ENCODE measurements around the gene COG5. TPM values are rescaled to one million over a fixed set of nuclear protein-coding genes. Genes with fewer than 3 reads are reported as not detected.

The COG5 gene
- total RNA-seq, 1 donor from 2014 or later, result 63.4 TPM

DNA sequence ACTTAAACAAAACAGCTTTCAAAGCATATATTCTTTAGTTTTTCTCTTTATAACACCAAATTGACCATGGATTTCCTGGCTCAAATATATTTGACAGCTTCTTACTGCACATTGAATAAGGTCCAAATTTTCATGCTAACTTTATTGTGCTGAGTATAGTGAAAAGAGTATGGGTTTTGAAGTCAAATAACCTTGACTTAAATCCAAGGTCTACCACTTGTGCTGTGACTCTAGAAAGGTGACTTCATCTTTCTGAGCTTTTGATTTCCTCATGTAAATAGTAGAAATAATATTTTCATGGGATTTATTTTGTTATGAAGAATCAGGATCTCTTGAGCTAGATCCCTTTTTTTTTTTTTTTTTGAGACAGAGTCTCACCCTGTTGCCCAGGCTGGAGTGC, 233.2 kb downstream of the COG5 start:
- no peak for DNase-seq (ENCODE audit: low spot score)

- no peak for DNase-seq (ENCODE audit: low spot score)
These were observed 235.6 kb downstream of the COG5 start for GRCh38 chr7:107327986-107328569.

GRCh38 chr7:107326061-107326460, 237.7 kb downstream of the COG5 start:
- DNase-seq (ENCODE audit: low spot score), result no peak

DNA sequence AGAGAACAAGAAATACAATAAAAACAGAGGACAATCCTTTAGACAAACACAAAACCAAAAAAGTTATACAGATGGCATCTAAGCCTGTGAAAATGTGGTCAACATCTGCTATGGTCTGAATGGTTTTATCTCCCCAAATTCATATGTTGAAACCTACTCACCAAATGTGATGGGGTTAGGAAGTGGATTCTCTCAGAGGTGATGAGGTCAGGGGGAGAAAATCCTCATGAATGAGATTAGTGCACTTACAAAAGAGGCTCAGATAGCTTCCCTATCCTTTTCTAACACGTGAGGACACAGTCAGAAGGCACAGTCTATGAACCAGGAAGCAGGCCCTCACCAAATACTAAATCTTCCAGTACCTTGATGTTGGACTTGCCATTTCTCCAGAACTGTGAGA, 241.7 kb downstream of the COG5 start:
- no peak for DNase-seq (ENCODE audit: low spot score)

DNA sequence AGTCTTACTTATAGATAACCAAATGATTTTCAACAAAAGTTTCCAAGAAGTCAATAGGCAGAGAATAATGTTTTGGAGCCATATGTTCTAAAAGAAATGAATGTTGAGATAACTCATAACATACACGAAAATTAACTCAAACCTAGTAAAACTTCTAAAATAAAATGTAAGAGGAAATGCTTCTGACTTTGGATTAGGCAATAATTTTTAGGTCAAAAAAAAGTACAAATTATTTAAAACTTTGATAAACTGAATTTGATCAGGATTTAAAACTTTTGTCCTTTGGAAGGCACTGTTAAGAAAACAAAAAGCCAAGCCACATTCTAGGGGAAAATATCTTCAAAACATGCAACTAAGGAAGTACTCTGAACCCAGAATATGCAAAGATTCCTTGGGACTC, 242.1 kb downstream of the COG5 start:
- DNase-seq (ENCODE audit: low spot score), result no peak

GRCh38 chr7:107319724-107320228, 243.9 kb downstream of the COG5 start:
- DNase-seq (ENCODE audit: low spot score), result no peak

GRCh38 chr7:107318523-107319160, 245.1 kb downstream of the COG5 start:
- no peak for DNase-seq (ENCODE audit: low spot score)

DNA sequence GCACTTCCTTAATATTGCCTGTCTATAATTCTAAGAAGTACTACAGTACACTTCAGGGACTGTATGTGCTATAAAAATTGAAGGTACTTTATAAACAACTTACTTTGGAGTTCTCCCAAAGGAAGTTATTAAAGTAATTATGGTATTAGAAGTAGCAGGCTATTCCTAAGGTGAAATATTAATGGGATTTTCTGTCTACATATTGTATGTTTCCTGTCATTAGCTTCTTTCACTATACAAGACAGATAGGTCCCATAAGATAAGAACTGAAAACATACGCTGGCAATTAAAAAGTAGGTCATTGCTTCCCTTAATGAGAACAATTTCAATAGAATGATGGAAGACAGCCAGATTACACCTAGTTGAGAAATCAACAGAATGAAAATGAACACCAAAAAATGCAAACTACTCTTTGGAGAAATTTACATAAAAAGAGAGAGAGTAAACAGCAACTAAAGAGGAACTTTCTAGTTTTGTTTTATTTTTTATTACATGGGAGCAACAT, 248.0 kb downstream of the COG5 start:
- DNase-seq (ENCODE audit: low spot score), result no peak

DNA sequence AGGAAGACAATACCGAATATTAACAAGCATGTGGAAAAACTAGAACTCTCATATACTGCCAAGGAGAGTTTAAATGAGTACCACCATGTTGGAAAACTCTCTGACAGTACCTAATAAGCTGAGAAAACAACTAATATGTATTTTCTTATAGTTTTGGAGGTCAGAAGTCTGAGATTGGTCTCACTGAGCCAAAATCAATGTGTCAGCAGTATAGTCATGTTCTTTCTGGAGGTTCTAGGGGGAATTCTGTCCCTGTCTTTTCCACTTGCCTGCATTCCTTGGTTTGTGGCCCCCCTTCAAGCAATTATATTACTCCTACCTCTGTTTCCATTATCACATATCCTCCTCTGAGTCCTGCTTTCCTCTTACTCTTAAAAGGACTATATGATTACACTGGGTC, 250.4 kb downstream of the COG5 start:
- no peak for DNase-seq (ENCODE audit: low spot score)

GRCh38 chr7:107312418-107312817, 251.3 kb downstream of the COG5 start:
- no peak for DNase-seq (ENCODE audit: low spot score)

DNA sequence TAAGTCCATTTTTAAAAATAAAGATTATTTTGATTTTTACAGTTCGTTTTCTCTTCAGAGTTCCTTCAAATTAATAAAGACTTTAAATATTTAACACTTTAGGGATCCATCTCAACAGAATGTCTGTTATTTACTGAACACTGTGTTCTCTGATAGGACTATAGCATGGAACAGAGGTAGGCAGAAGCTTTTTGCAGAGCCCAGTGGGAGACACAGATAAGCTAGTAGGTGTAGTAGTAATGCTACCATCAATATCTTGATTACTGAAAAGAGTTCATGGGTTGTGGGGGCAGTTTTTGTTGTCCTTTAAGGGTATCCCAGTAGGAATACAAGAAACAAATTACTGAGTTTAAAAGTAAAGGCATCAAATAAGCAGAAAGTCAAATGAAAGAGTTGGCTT, 254.4 kb downstream of the COG5 start:
- DNase-seq (ENCODE audit: low spot score), result no peak

- no peak for DNase-seq (ENCODE audit: low spot score)
These were observed 259.1 kb downstream of the COG5 start for GRCh38 chr7:107304636-107305035.

- DNase-seq (ENCODE audit: low spot score), result no peak
These were observed 259.7 kb downstream of the COG5 start for GRCh38 chr7:107304063-107304462.

DNA sequence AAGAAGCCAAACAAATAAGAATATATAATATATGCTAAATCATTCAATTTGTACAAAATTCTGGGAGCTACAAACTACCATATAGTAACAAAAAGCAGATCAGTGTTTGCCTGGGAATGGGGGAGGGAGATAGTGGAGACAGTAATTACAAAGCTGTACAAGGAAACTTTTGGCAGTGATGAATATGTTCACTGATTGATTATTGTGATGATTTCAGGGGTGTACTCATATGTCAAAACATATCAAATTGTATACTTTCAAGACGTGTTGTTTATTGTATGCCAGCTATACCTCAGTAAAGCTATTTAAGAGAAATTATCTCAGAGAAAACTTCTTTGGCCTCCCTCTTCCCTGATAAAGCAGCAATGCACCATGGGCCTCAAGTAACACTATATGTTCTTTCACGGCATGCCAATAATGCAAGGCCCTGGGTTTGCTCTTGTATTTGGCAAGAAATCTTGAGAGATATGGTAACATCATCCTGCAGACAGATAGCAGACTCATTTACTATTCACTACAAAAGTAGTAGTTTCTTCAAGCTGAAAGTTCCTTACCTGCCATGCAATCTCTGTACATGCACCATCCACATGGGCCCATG, 261.4 kb downstream of the COG5 start:
- no peak for DNase-seq (ENCODE audit: low spot score)

- DNase-seq (ENCODE audit: low spot score), result no peak
These were observed 269.5 kb downstream of the COG5 start for GRCh38 chr7:107294182-107294581.

GRCh38 chr7:107292591-107292990, 271.1 kb downstream of the COG5 start:
- no peak for DNase-seq (ENCODE audit: low spot score)

- DNase-seq (ENCODE audit: low spot score), result no peak
These were observed 272.3 kb downstream of the COG5 start for GRCh38 chr7:107291434-107291833.

DNA sequence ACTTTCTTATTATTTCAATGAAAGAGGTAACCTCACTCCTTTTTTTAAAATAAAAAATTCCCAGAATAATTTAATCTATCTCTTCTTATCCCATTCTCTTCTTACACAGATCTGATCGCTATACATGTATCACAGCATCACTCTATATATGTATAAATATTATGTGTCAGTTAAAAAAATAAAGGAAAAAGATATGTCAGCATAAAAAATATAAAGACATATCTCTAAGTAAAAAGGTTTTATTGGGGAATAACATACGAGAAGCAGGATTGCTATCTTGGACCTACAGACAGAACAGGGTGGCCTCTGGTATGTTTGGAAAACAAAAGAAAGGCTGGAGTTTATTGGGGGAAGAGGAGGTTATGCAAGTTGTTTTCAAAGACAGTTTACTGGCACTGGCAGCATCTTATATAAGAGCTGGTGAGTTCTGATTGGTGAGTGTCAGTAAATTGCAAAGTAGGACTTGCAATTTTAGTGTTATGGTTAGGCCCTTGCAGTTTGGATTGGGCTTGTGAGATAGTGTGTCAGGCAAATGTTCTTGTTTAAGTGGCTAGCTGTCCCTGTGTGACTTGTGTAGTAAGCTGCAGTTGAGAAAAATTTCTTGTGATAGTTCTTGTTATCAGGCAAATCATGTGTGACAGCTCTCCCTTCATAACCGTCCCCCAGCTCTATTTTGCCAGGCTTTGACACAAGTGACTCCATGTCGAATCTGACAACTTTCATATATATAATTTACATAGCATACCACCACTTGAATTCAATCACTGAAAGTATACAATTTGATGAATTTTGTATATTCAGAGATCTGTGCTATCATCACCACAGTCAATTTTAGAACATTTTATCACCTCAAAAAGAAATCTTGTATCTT, 276.7 kb downstream of the COG5 start:
- no peak for DNase-seq (ENCODE audit: low spot score)

DNA sequence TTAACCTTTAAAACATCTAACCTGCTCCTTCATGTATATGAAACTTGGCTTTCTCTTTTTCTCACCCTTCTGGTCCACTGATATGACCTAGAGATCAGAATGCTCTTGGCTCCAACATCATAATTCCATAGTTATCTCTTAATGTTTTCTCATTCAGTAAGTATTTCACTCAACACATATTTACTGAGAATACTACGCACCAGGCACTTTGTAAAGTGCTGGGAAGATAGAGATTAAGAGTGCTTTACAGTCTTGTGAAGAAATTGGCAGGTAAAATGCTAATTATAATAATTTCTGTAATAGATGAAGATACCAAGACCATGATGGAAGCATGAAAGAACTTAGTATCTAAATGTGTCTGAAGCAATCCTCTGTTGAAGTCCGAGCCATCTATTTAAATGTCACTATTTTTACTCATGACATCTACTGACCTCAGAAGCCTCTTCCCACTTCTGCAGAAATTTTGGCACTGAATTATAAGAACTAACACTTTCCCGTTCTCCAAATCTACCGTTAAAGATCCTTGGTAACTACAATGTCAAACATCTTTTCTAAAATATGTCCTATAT, 278.7 kb downstream of the COG5 start:
- no peak for DNase-seq (ENCODE audit: low spot score)

- DNase-seq (ENCODE audit: low spot score), result no peak
These were observed 286.4 kb downstream of the COG5 start for GRCh38 chr7:107277331-107277730.

- no peak for DNase-seq (ENCODE audit: low spot score)
These were observed 287.4 kb downstream of the COG5 start for GRCh38 chr7:107276220-107276827.

All from ureter (tissue), 1 donor.